Epithelial cell of proximal tubule (primary cell): ENCODE results near the gene KIF5A. TPM values are rescaled to one million over a fixed set of nuclear protein-coding genes. Genes with fewer than 3 reads are reported as not detected.
A peak's percentile ranks its signal among the peaks of the same experiment; 100 is the strongest.

Source experiments
- DNase-seq: peaks from one replicate; pipeline ENCODE4 v3.0.0-alpha.2; 2011; ENCODE audit warnings: low read depth
- H3K4me3 ChIP-seq: 2 replicates; pipeline ENCODE4 v1.5.1; 2011; ENCODE audit warnings: low read depth, mild to moderate bottlenecking, low read length
- CTCF ChIP-seq: conservative IDR thresholded peaks from 2 replicates; pipeline ENCODE4 v1.5.1; 2012; ENCODE audit warnings: low read depth, mild to moderate bottlenecking, low read length
- total RNA-seq: library from RNA; depleted of rRNA; stranded (reverse); fragments of >200 nt; gene quantifications from 2 replicates; pipeline ENCODE4 v1.2.3, GENCODE V29; 2015

The KIF5A gene
- total RNA-seq, 1 donor from 2014 or later = 0.46 TPM

- H3K4me3 ChIP-seq = peak overlapping the region; percentile 72
- TF ChIP-seq CTCF = peak; percentile 11
- no peak for DNase-seq
Measured at GRCh38 chr12:57522887-57523705, 26.7 kb upstream of the KIF5A start.

- no peak for DNase-seq
- no peak for TF ChIP-seq CTCF
- H3K4me3 ChIP-seq = peak overlapping the region; percentile 72
Measured at GRCh38 chr12:57523706-57524614, 25.9 kb upstream of the KIF5A start.

- DNase-seq = no peak
- no peak overlapping the region for H3K4me3 ChIP-seq
- no peak for TF ChIP-seq CTCF
Measured at GRCh38 chr12:57524814-57525614, 24.8 kb upstream of the KIF5A start.

GRCh38 chr12:57525615-57526383, 24.0 kb upstream of the KIF5A start:
- no peak overlapping the region for H3K4me3 ChIP-seq
- no peak for DNase-seq
- no peak for TF ChIP-seq CTCF

- no peak for TF ChIP-seq CTCF
- H3K4me3 ChIP-seq = no peak overlapping the region
- DNase-seq = no peak
Measured at GRCh38 chr12:57526477-57527126, 23.2 kb upstream of the KIF5A start.
